ENCODE results near the gene IL1B.

The IL1B gene

DNA sequence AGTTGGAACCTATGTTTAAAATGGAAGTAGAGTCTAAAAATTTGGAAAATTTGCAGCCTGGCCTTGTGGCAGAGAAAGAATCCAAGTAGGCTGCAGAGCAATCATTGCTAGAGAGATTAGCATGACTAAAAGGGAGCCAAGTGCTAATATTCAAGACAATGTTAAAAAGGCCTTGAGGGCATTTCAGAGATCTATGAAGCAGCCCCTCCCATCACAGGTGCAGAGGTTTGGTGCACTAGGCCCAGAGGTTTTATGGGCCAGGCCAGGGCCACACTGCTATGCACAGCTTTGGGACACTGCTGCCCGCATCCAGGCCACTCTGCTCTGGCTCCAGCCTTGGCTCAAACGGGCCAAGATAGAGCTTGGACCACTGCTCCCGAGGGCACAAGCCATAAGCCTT is 45.6 kb downstream of the IL1B start:
- no peak for DNase-seq (ENCODE audit: low read depth)
- TF ChIP-seq, protein P1, sequence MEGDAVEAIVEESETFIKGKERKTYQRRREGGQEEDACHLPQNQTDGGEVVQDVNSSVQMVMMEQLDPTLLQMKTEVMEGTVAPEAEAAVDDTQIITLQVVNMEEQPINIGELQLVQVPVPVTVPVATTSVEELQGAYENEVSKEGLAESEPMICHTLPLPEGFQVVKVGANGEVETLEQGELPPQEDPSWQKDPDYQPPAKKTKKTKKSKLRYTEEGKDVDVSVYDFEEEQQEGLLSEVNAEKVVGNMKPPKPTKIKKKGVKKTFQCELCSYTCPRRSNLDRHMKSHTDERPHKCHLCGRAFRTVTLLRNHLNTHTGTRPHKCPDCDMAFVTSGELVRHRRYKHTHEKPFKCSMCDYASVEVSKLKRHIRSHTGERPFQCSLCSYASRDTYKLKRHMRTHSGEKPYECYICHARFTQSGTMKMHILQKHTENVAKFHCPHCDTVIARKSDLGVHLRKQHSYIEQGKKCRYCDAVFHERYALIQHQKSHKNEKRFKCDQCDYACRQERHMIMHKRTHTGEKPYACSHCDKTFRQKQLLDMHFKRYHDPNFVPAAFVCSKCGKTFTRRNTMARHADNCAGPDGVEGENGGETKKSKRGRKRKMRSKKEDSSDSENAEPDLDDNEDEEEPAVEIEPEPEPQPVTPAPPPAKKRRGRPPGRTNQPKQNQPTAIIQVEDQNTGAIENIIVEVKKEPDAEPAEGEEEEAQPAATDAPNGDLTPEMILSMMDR (conservative IDR thresholded peaks at IDR 0.05; ENCODE audit: low read depth, low read length) = no peak

DNA sequence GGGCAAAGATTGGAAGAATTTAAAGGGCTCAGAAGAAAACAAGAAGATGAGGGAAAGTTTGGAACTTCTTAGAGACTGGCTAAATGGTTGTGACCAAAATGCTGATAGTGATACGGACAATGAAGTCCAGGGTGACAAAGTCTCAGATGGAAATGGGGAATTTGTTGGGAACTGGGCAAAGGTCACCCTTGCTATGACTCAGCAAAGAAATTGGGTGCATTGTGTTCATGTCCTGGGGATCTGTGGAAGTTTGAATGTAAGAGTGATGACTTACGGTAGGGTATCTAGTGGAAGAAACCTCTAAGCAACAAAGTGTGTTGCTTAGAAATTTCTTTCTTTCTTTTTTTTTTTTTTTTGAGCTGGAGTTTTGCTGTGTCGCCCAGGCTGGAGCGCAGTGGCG is 46.3 kb downstream of the IL1B start:
- DNase-seq (ENCODE audit: low read depth) = no peak
- TF ChIP-seq, protein P1 (conservative IDR thresholded peaks at IDR 0.05; ENCODE audit: low read depth, low read length) = no peak
- no peak overlapping the region for H3K4me3 ChIP-seq (ENCODE audit: low read depth, low read length)

More for the DNA sequence above, 45.6 kb downstream of the IL1B start:
- H3K4me3 ChIP-seq (ENCODE audit: low read depth, low read length) = no peak overlapping the region

DNA sequence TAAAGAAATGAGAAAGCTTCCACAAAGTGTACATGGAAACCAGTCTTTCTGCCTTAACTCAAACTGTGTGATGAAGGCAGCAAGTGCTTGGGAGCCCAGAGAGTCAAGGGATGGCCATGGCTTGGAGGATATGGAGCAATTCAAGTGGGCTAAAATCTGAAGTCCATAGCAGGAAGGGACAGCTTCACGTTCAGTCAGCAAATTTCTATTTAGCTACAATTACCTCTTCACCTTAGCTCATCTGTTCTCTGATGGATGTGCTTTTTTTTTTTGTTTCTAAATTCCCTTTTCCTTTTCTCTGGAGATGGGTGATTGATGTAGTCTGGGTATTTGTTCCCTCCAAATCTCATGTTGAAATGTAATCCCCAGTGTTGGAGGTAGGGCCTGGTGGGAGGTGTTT is 47.4 kb downstream of the IL1B start:
- DNase-seq (ENCODE audit: low read depth) = no peak
- no peak overlapping the region for H3K4me3 ChIP-seq (ENCODE audit: low read depth, low read length)
- TF ChIP-seq, protein P1 (conservative IDR thresholded peaks at IDR 0.05; ENCODE audit: low read depth, low read length) = no peak

DNA sequence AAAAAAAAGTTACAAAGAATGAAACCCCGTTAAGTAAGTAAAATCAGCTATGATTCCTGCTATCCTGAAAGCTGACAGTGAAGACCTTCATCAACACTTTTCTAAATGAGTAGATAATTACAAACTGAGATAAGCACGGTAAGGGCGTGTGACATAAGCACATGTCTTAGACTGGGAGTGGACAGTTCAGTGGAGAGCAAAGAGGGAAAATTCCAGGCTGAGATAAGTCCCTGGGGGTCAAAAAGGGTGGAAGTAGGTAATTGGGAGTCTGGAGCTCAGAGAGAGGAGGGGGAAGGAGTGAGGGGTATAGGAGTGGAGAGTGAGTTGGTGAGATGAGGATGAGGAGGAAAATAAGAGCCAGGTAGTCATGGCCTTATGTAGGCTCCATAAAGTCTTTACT is 47.9 kb downstream of the IL1B start:
- TF ChIP-seq, protein P1 (conservative IDR thresholded peaks at IDR 0.05; ENCODE audit: low read depth, low read length) = no peak
- no peak for DNase-seq (ENCODE audit: low read depth)
- no peak overlapping the region for H3K4me3 ChIP-seq (ENCODE audit: low read depth, low read length)

DNA sequence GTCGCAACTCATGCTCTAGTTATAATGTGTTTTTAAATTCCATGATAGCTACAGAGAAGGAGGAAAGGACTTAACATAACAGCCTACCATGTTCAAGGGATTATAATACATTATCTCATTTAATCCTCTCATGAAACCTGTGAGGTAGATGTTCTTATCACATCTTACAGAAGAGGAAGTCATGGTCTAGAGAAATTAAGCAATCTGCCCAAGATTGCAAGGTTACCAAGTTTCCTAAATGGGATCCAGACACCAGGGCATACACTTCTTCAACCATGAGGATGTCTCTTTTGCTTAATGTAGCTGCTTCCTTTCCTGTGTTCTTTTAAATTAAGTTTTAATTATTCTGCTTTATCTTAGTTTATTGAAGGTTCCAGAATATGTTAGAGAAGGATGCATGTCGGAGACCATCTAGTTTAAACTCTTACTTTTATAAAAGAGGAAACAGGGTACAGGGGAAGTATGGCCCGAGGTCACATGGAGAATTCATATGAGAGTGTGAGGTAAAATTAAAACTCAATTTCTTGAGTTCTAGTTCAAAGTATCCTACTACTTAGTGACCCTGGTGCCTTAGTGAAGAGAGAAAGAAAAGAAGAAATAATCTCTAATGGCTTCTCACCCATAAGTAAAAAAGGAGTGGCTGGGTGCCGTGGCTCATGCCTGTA is 48.7 kb downstream of the IL1B start:
- H3K4me3 ChIP-seq (ENCODE audit: low read depth, low read length) = no peak overlapping the region
- TF ChIP-seq, protein P1 (conservative IDR thresholded peaks at IDR 0.05; ENCODE audit: low read depth, low read length) = no peak
- no peak for DNase-seq (ENCODE audit: low read depth)

DNA sequence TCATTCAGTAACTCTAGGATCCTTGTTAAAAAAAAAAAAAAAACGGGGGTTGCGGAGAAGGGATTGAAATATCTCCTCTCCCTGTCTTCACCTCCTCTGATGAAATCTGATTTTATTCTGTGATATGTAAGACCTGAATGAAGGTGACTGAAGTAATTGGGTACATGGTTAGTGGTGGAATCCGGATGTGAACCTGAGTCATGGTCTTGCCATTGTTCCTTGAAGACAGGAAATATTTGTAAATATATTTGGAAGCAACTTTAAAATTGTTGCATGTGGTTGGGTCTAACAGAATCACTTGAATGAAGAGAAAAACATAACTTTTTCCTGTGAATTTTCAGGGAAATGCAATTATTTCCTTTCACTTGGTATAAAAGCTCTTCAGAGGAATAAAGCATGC is 49.3 kb downstream of the IL1B start:
- DNase-seq (ENCODE audit: low read depth) = no peak
- TF ChIP-seq, protein P1 (conservative IDR thresholded peaks at IDR 0.05; ENCODE audit: low read depth, low read length) = no peak
- H3K4me3 ChIP-seq (ENCODE audit: low read depth, low read length) = no peak overlapping the region
